BJ (cell line): ENCODE data around the gene ABCG1. TPM values are rescaled to one million over a fixed set of nuclear protein-coding genes. Genes with fewer than 3 reads are reported as not detected.

Experiments
- CTCF ChIA-PET: fragments of 350-600 bp; formaldehyde crosslinking; extraction: SDS; loops from one replicate; lab custom pipeline; 2021; ENCODE audit warnings: antibody characterized with exemption, inconsistent platforms; lab: Yijun Ruan, JAX
- POLR2A ChIA-PET: fragments of 300-600 bp; sonication (Branson Sonifier 250); formaldehyde crosslinking; extraction: SDS; loops from one replicate; lab custom pipeline; 2021; ENCODE audit warnings: antibody characterized with exemption; lab: Charles Lee
- DNase-seq: peaks from one replicate; pipeline ENCODE4 v3.0.0-alpha.2; 2011; ENCODE audit warnings: low read depth
- H3K27me3 ChIP-seq: 2 replicates; pipeline ENCODE4 v1.6.0; 2011; ENCODE audit warnings: low read length; ENCODE audit not compliant: control insufficient read depth, insufficient read depth
- H3K36me3 ChIP-seq: 2 replicates; pipeline ENCODE4 v1.5.1; 2011; ENCODE audit warnings: low read length; ENCODE audit not compliant: control insufficient read depth, insufficient read depth
- H3K4me3 ChIP-seq: 2 replicates; pipeline ENCODE4 v1.5.1; 2011; ENCODE audit warnings: low read depth, mild to moderate bottlenecking, control low read depth, low read length
- polyA minus RNA-seq: library from RNA; depleted of rRNA, polyadenylated mRNA; stranded (reverse); fragments of >200 nt; gene quantifications from 2 replicates; pipeline ENCODE4 v1.2.3, GENCODE V29; 2011; rRNA and poly(A)+ RNA removed
- polyA plus RNA-seq: library from polyadenylated mRNA; depleted of rRNA; stranded (reverse); fragments of >200 nt; gene quantifications from 2 replicates; pipeline ENCODE4 v1.2.3, GENCODE V29; 2011; rRNA removed
- TF ChIP-seq, protein P1 (sequence below): IDR thresholded peaks from 2 replicates; pipeline ENCODE4 v1.5.1; 2011; ENCODE audit warnings: low read depth, mild to moderate bottlenecking, control low read depth, inconsistent platforms, low read length, moderate library complexity; ENCODE audit not compliant: insufficient read depth

The ABCG1 gene
- polyA plus RNA-seq, result 0.15 and 0.29 TPM in 2 replicates
- not detected in 2 replicates for polyA minus RNA-seq

DNA sequence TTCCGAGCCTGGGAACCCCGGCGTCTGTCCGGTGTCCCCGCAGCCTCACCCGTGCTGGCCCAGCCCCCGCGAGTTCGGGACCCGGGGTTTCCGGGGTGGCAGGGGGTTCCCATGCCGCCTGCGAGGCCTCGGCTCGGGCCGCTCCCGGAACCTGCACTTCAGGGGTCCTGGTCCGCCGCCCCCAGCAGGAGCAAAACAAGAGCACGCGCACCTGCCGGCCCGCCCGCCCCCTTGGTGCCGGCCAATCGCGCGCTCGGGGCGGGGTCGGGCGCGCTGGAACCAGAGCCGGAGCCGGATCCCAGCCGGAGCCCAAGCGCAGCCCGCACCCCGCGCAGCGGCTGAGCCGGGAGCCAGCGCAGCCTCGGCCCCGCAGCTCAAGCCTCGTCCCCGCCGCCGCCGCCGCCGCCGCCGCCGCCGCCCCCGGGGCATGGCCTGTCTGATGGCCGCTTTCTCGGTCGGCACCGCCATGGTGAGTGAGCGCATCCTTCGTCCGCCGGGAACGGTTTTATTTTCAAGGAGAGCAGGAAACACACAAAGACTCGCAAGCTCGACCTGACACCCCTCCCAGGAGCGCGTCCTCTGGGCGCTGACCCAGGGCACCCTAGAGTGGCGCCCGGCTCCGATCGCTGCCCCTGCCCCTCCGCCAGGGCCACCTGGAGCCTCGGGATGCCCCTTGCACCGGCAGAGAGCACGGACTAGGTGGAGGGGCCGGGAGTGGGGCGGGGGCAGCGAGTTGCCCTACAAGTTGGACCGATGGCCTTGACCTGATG lies at the start of gene ABCG1:
Gene ABCG1 (plus strand): TSS at position 305 of the 770 bp plus-strand sequence. CDS start 123 bp downstream, at position 428.
- H3K4me3 ChIP-seq, result peak within 1 kb of the TSS; percentile 14; the same call in 1 of the 2 replicates
- H3K36me3 ChIP-seq, result no peaks in the 10 kb centered on the region
- ChIA-PET POLR2A (no interaction called here), CTCF (interaction anchor here (0.6 kb wide), 1 partner anchor 64 kb away, joined by 4 read pairs; no protein-coding TSS in a partner anchor)
- no peak for DNase-seq
- peaks cover 17% of the 10 kb centered on the region for H3K27me3 ChIP-seq
- TF ChIP-seq, protein P1, sequence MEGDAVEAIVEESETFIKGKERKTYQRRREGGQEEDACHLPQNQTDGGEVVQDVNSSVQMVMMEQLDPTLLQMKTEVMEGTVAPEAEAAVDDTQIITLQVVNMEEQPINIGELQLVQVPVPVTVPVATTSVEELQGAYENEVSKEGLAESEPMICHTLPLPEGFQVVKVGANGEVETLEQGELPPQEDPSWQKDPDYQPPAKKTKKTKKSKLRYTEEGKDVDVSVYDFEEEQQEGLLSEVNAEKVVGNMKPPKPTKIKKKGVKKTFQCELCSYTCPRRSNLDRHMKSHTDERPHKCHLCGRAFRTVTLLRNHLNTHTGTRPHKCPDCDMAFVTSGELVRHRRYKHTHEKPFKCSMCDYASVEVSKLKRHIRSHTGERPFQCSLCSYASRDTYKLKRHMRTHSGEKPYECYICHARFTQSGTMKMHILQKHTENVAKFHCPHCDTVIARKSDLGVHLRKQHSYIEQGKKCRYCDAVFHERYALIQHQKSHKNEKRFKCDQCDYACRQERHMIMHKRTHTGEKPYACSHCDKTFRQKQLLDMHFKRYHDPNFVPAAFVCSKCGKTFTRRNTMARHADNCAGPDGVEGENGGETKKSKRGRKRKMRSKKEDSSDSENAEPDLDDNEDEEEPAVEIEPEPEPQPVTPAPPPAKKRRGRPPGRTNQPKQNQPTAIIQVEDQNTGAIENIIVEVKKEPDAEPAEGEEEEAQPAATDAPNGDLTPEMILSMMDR, result no peak

DNA sequence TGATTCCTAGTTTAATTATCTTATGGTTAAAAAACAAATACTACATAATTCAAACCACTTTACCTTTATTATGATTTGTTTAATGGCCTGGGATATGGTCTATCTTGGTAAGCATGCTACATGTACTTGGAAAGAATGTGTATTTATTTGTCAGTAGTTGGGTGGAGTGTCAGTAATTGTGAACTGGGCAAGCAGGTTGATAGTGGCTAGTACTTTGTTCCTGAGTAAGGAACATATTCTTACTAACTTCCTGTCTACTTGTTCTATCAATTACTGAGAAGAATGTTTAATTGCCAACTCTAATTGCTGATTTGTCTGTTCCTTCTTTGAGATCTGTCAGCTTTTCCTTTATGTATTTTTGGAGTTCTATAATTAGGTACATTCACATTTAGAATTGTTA lies 49.2 kb upstream of the ABCG1 start:
- peaks cover 4% of the 10 kb centered on the region; the same call in 1 of the 2 replicates for H3K27me3 ChIP-seq
- no peak for DNase-seq
- H3K4me3 ChIP-seq, result no peak overlapping the region
- POLR2A ChIA-PET, result no interaction called here
- CTCF ChIA-PET, result no interaction called here
- TF ChIP-seq, protein P1, result no peak
- H3K36me3 ChIP-seq, result no peaks in the 10 kb centered on the region

DNA sequence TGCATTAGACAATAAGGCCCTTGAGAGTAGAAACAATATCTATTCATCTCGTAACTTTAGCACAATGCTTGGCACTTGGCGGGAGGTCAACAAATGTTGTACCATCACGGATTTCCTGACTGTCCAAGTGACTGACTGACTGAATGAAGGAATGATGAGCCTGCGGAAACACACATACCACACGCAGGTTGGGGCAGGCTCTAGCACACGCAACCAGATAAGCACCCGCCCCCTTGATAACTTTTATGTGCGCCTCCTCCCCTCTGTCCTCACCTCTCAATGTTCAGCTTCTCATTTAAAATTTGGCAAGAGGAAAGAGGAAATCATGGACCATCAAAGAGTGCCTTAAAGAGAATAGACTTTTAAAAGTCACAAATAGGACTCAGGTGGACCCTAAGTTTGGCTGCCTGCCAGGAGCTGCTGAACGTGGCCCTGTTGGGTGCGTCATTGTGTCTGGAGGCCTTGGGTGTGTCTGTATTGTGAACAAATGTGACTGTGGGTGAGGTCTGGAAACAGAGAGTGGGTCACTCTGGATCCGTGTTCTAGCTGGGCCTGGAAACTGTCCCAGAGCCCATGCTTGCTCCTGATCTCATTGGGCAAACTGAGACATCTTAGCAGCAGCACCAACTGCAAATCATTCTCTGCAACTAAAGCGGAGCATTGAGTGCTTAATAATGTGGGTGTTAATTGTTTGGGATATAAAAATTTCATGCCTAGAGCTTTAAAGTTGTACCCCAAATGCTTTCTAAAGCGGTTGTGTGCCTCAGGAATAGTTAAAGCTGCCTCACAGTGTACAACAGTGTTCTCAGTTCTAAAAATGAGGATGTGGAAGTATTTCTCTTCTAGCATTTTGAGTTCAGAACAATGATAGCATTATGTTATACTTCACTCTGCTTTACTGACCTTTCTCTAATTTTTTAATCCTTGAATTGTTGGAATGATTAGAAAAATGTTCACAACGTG lies 47.6 kb upstream of the ABCG1 start:
- H3K27me3 ChIP-seq, result peaks cover 4% of the 10 kb centered on the region; the same call in 1 of the 2 replicates
- CTCF ChIA-PET, result interaction anchor here (1.3 to 2.4 kb wide), 3 partner anchors 7 to 90 kb away, joined by 3 to 6 read pairs (median 3); no protein-coding TSS in a partner anchor
- DNase-seq, result no peak
- no peaks in the 10 kb centered on the region for H3K36me3 ChIP-seq
- TF ChIP-seq, protein P1, result no peak
- POLR2A ChIA-PET, result no interaction called here
- no peak overlapping the region for H3K4me3 ChIP-seq

DNA sequence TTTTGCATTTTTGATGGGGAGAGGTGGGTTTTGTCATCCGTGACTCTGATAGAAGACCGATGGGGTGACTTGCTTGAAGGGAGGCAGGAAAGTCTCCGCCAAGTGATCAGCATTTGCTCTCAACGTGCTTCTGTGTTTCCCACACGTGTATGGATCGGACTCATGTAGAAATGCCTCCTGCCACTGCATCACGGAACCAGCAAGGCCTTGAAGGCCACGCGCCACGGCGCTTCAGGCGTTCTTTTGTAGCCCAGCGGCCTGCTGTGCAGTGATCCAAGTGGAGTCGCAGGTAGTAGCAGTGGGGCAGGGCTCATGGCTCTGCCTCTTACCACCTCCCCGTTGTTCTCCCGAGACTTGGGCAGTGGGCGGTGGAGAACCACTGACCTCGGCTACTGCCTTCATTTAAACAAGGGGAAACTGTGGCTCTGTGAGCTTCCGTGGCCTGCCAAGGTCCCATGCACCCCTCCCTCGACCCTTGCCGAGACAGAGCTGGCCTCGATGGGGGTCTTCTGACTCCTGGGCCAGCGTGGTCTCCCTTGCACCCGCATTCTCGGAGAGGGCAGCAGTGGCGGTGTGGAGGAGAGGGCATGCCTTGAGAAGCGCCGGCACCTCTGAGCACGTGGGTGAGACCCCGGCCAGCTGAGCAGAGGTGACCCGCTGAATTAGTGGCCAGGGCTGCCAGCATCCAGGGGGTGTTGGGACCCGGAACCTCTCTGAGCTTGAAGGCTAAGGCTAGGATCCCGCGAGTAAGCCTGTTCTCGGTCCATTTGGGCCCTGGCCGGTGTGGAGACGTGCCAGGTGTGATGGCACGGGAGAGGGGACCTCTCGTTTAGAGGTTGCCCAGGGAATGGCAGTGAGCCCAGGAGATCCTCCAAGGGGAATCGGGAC lies 46.1 kb upstream of the ABCG1 start:
- ChIA-PET POLR2A (no interaction called here), CTCF (interaction anchor here (1.3 to 2.4 kb wide), 3 partner anchors 8 to 88 kb away, joined by 3 to 6 read pairs (median 3); no protein-coding TSS in a partner anchor)
- Histone ChIP-seq H3K4me3 (no peak overlapping the region), H3K36me3 (no peaks in the 10 kb centered on the region), H3K27me3 (peaks cover 4% of the 10 kb centered on the region; the same call in 1 of the 2 replicates)
- TF ChIP-seq, protein P1, result no peak
- DNase-seq, result no peak
